BLaER1 treated with 17β-estradiol and CSF1 and Interleukin-3, amounts not matched to agents 10 nM and 100 nM (cell line): ENCODE measurements around the gene CSRP1.

Experiments used
- H3K27ac ChIP-seq, 11 experiments: shearing (Covaris generic); formaldehyde crosslinking; 2 replicates each; pipeline ENCODE4 v1.8.1; 2022
- H3K27me3 ChIP-seq, 11 experiments: shearing (Covaris generic); formaldehyde crosslinking; 2 replicates each; pipeline ENCODE4 v1.8.1; 2022
- H3K36me3 ChIP-seq, 11 experiments: shearing (Covaris generic); formaldehyde crosslinking; 2 replicates each; pipeline ENCODE4 v1.8.1; 2022
- H3K4me1 ChIP-seq, 10 experiments: shearing (Covaris generic); formaldehyde crosslinking; 2 replicates each; pipeline ENCODE4 v1.8.1; 2022
- H3K4me2 ChIP-seq, 11 experiments: shearing (Covaris generic); formaldehyde crosslinking; 2 replicates each; pipeline ENCODE4 v1.8.1; 2022
- H3K4me3 ChIP-seq, 10 experiments: shearing (Covaris generic); formaldehyde crosslinking; 2 replicates each; pipeline ENCODE4 v1.8.1; 2022
- H3K9ac ChIP-seq, 11 experiments: shearing (Covaris generic); formaldehyde crosslinking; 2 replicates each; pipeline ENCODE4 v1.8.1; 2022
- H3K9me3 ChIP-seq, 11 experiments: shearing (Covaris generic); formaldehyde crosslinking; replicated peaks in 1 of 11; 2 replicates each; pipeline ENCODE4 v1.8.1; 2022
- H4K20me1 ChIP-seq, 11 experiments: shearing (Covaris generic); formaldehyde crosslinking; 2 replicates each; pipeline ENCODE4 v1.8.1; 2022
- Cebpa-rat ChIP-seq, 11 experiments: shearing (Covaris generic); IDR thresholded peaks; 2 replicates each; pipeline ENCODE4 v1.8.1; 2022

Gene CSRP1

GRCh38 chr1:201506557-201507359 is at the start of gene CSRP1:
Gene CSRP1 (minus strand): TSS chr1:201507123. CDS start chr1:201496303, 10,820 bp downstream.
- peak within 1 kb of the TSS; percentile 62 to 82 (median 75); a peak in 21 of 22 replicates for H3K27ac ChIP-seq
- H4K20me1 ChIP-seq, result peaks cover 0 to 36% (median 5%) of the 10 kb centered on the region in 11 experiments; a peak in 8 of 22 replicates
- H3K36me3 ChIP-seq, result peaks cover 0 to 9% (median 0%) of the 10 kb centered on the region in 11 experiments; a peak in 2 of 22 replicates
- H3K9ac ChIP-seq, result peak within 1 kb of the TSS; percentile 74 to 86 (median 81)
- peaks cover 40 to 76% (median 61%) of the 10 kb centered on the region in 10 experiments for H3K4me1 ChIP-seq
- no peak for TF ChIP-seq Cebpa-rat (IDR thresholded peaks at IDR 0.05)
- peak within 1 kb of the TSS; percentile 64 to 89 (median 74) for H3K4me3 ChIP-seq
- H3K9me3 ChIP-seq, result no peaks in the 10 kb centered on the region
- peak within 1 kb of the TSS; percentile 82 to 97 (median 94) for H3K4me2 ChIP-seq
- no peaks in the 10 kb centered on the region for H3K27me3 ChIP-seq

DNA sequence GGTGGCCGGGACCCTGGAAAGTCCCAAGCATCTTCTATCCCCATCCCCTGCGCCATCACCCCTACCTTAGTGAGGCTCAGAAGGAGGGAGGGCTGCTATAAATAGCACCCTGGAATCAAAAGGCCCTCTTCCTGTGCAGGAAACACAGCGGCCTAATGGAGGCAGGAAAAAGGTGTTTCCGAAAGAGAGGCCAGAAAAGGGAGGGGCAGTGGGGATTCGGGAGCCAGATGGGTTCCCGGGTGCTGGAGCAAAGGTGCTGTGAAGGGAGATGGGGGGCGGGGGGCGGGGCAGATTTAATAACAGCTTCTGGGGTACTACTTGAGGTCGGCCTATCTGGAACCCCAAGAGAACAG is 48.6 kb upstream of the CSRP1 start:
- Histone ChIP-seq H3K9me3 (no peaks in the 10 kb centered on the region), H3K4me2 (peak overlapping the region; percentile 67 to 89 (median 80)), H3K36me3 (peaks cover 0 to 27% (median 4%) of the 10 kb centered on the region in 11 experiments; a peak in 8 of 22 replicates), H3K9ac (peak overlapping the region in 8 of 11 experiments; percentile 0 to 53 (median 34); a peak in 10 of 22 replicates), H4K20me1 (peaks cover 0 to 99% (median 78%) of the 10 kb centered on the region in 11 experiments; a peak in 17 of 22 replicates), H3K27me3 (no peaks in the 10 kb centered on the region), H3K4me1 (peaks cover 75 to 99% (median 93%) of the 10 kb centered on the region in 10 experiments), H3K27ac (peak overlapping the region in 9 of 11 experiments; percentile 46 to 79 (median 59); a peak in 18 of 22 replicates), H3K4me3 (peak overlapping the region in 3 of 10 experiments; percentile 16 to 37 (median 26); a peak in 4 of 20 replicates)
- no peak for TF ChIP-seq Cebpa-rat (IDR thresholded peaks at IDR 0.05)

- H3K27me3 ChIP-seq, result no peaks in the 10 kb centered on the region
Observed at GRCh38 chr1:201554789-201555592, 48.1 kb upstream of the CSRP1 start.

GRCh38 chr1:201554190-201554600 is 47.3 kb upstream of the CSRP1 start:
- Histone ChIP-seq H3K4me1 (peaks cover 61 to 96% (median 89%) of the 10 kb centered on the region in 10 experiments), H3K27me3 (no peaks in the 10 kb centered on the region), H3K9ac (peak overlapping the region in 3 of 11 experiments; percentile 10 to 53 (median 32); a peak in 1 of 22 replicates), H4K20me1 (peaks cover 0 to 100% (median 64%) of the 10 kb centered on the region in 11 experiments; a peak in 17 of 22 replicates), H3K9me3 (no peaks in the 10 kb centered on the region), H3K27ac (peak overlapping the region in 9 of 11 experiments; percentile 51 to 81 (median 65); a peak in 17 of 22 replicates), H3K4me2 (peak overlapping the region; percentile 67 to 89 (median 80)), H3K4me3 (no peak overlapping the region), H3K36me3 (peaks cover 0 to 31% (median 6%) of the 10 kb centered on the region in 11 experiments; a peak in 8 of 22 replicates)
- TF ChIP-seq Cebpa-rat (IDR thresholded peaks at IDR 0.05), result no peak

More at GRCh38 chr1:201554789-201555592, 48.1 kb upstream of the CSRP1 start:
- peaks cover 69 to 98% (median 93%) of the 10 kb centered on the region in 10 experiments for H3K4me1 ChIP-seq
- H3K4me2 ChIP-seq, result peak overlapping the region; percentile 67 to 89 (median 80)
- TF ChIP-seq Cebpa-rat (IDR thresholded peaks at IDR 0.05), result no peak
- peaks cover 0 to 99% (median 72%) of the 10 kb centered on the region in 11 experiments; a peak in 17 of 22 replicates for H4K20me1 ChIP-seq
- no peaks in the 10 kb centered on the region for H3K9me3 ChIP-seq
- peaks cover 0 to 27% (median 4%) of the 10 kb centered on the region in 11 experiments; a peak in 8 of 22 replicates for H3K36me3 ChIP-seq
- H3K9ac ChIP-seq, result peak overlapping the region in 8 of 11 experiments; percentile 0 to 53 (median 34); a peak in 11 of 22 replicates
- peak overlapping the region in 9 of 11 experiments; percentile 46 to 79 (median 63); a peak in 18 of 22 replicates for H3K27ac ChIP-seq
- H3K4me3 ChIP-seq, result peak overlapping the region in 3 of 10 experiments; percentile 16 to 37 (median 26); a peak in 4 of 20 replicates

GRCh38 chr1:201553496-201554189 is 46.7 kb upstream of the CSRP1 start:
- Histone ChIP-seq H3K9me3 (no peaks in the 10 kb centered on the region), H3K4me1 (peaks cover 57 to 96% (median 88%) of the 10 kb centered on the region in 10 experiments), H3K4me2 (peak overlapping the region; percentile 67 to 89 (median 80)), H3K4me3 (no peak overlapping the region), H3K9ac (peak overlapping the region; percentile 10 to 59 (median 40); a peak in 15 of 22 replicates), H4K20me1 (peaks cover 0 to 100% (median 59%) of the 10 kb centered on the region in 11 experiments; a peak in 17 of 22 replicates), H3K27me3 (no peaks in the 10 kb centered on the region), H3K27ac (peak overlapping the region in 10 of 11 experiments; percentile 35 to 81 (median 64); a peak in 20 of 22 replicates), H3K36me3 (peaks cover 0 to 31% (median 6%) of the 10 kb centered on the region in 11 experiments; a peak in 8 of 22 replicates)
- no peak for TF ChIP-seq Cebpa-rat (IDR thresholded peaks at IDR 0.05)

DNA sequence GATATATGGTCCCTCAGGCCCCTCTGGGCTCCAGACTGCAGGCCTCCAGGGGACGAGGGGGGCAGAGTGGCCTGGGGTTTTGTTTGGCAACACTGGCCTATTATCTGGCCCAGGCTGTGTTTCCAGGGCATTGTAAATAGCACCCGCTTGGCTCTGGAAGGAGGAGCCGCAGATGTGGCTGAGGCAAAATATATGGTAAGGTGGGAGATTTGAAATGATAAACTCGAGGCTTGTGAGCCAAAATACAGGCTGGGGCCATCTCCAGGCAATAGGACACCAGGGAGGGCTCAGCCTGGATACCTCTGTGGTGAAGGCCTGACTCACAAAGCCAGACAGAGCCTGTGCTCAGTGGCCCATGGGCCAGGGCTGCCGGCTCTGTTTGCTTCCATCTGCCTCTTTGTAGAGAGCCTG is 46.0 kb upstream of the CSRP1 start:
- Histone ChIP-seq H4K20me1 (peaks cover 0 to 100% (median 55%) of the 10 kb centered on the region in 11 experiments; a peak in 17 of 22 replicates), H3K36me3 (peaks cover 0 to 36% (median 6%) of the 10 kb centered on the region in 11 experiments; a peak in 8 of 22 replicates), H3K4me3 (no peak overlapping the region), H3K27ac (peak overlapping the region in 10 of 11 experiments; percentile 12 to 81 (median 64); a peak in 18 of 22 replicates), H3K27me3 (no peaks in the 10 kb centered on the region), H3K4me2 (peak overlapping the region; percentile 67 to 89 (median 80)), H3K4me1 (peaks cover 57 to 100% (median 89%) of the 10 kb centered on the region in 10 experiments), H3K9me3 (no peaks in the 10 kb centered on the region), H3K9ac (peak overlapping the region; percentile 4 to 59 (median 40); a peak in 18 of 22 replicates)
- TF ChIP-seq Cebpa-rat (IDR thresholded peaks at IDR 0.05), result no peak

DNA sequence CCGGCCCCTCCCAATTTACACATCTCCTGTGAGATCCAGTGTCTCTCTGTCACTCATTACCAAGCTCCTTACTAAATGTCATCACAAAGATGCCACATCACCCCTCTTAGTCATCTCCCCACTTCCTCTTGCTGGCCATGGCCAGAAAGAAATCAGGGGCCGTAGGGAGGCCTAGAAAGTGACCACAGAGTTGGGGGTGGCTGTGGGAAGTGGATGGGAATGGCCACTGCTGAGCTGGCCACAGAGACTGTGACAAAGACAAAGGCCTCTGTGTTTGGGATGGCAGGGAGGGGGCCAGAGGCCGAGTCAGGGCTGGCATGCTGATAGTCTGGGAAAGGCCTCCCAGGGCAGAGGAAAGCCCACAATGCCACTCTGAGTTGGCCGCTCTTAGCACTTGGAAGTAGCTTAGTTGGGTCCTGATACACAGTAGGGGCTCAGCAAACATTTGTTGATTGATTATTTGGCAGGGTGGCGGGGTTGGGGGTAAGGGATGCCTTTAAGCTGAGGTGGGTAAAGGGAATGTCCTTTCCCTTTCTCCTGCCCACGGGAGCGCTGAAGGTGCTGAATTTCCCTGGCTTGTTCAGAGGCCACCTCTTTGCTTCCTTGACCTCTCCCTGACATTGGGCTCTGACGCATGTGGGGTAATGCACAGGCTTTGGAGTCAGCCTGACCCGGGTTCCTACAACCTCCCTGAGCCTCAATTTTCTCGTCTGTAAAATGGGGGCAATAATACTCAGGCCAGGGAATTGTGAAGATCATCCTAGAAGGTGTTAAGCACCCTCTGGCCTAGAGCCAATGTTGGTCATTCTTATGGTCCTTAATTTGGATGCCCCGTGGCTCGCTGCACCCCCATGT is 45.2 kb upstream of the CSRP1 start:
- H3K9ac ChIP-seq, result peak overlapping the region in 9 of 11 experiments; percentile 8 to 59 (median 40); a peak in 15 of 22 replicates
- H4K20me1 ChIP-seq, result peaks cover 0 to 100% (median 47%) of the 10 kb centered on the region in 11 experiments; a peak in 17 of 22 replicates
- peak overlapping the region; percentile 22 to 81 (median 60); a peak in 19 of 22 replicates for H3K27ac ChIP-seq
- H3K4me2 ChIP-seq, result peak overlapping the region; percentile 67 to 89 (median 80)
- no peak overlapping the region for H3K4me3 ChIP-seq
- no peaks in the 10 kb centered on the region for H3K27me3 ChIP-seq
- peaks cover 0 to 44% (median 6%) of the 10 kb centered on the region in 11 experiments; a peak in 8 of 22 replicates for H3K36me3 ChIP-seq
- no peaks in the 10 kb centered on the region for H3K9me3 ChIP-seq
- TF ChIP-seq Cebpa-rat (IDR thresholded peaks at IDR 0.05), result no peak
- H3K4me1 ChIP-seq, result peaks cover 48 to 100% (median 83%) of the 10 kb centered on the region in 10 experiments
